HPDE6-E6E7 (cell line): ENCODE measurements around the gene KLHL35.

ENCODE experiments used
- DNase-seq: peaks from one replicate; pipeline ENCODE4 v3.0.0; 2011; ENCODE audit warnings: missing footprints; ENCODE audit errors: extremely low spot score

KLHL35 gene

GRCh38 chr11:75469785-75470405 is 36.9 kb upstream of the KLHL35 start:
- DNase-seq, result no peak

GRCh38 chr11:75468534-75469340 is 35.7 kb upstream of the KLHL35 start:
- DNase-seq, result no peak

GRCh38 chr11:75467881-75468280 is 34.9 kb upstream of the KLHL35 start:
- no peak for DNase-seq

- no peak for DNase-seq
These were observed 34.3 kb upstream of the KLHL35 start for GRCh38 chr11:75467311-75467710.

GRCh38 chr11:75465701-75466531 is 32.9 kb upstream of the KLHL35 start:
- no peak for DNase-seq

- no peak for DNase-seq
These were observed 30.2 kb upstream of the KLHL35 start for GRCh38 chr11:75463106-75463774.

GRCh38 chr11:75462117-75462653 is 29.2 kb upstream of the KLHL35 start:
- no peak for DNase-seq

- no peak for DNase-seq
These were observed 28.1 kb upstream of the KLHL35 start for GRCh38 chr11:75461151-75461550.

GRCh38 chr11:75456596-75457183 is 23.7 kb upstream of the KLHL35 start:
- no peak for DNase-seq

GRCh38 chr11:75454987-75455386 is 22.0 kb upstream of the KLHL35 start:
- DNase-seq, result no peak

- no peak for DNase-seq
These were observed 21.1 kb upstream of the KLHL35 start for GRCh38 chr11:75453916-75454655.

- no peak for DNase-seq
These were observed 18.1 kb upstream of the KLHL35 start for GRCh38 chr11:75450826-75451821.

- no peak for DNase-seq
These were observed 17.2 kb upstream of the KLHL35 start for GRCh38 chr11:75450236-75450635.

- DNase-seq, result no peak
These were observed 16.8 kb upstream of the KLHL35 start for GRCh38 chr11:75449776-75450175.

GRCh38 chr11:75449271-75449670 is 16.3 kb upstream of the KLHL35 start:
- DNase-seq, result no peak

GRCh38 chr11:75447415-75447814 is 14.4 kb upstream of the KLHL35 start:
- no peak for DNase-seq

GRCh38 chr11:75445315-75445953 is 12.4 kb upstream of the KLHL35 start:
- peak; percentile 52 for DNase-seq

GRCh38 chr11:75443043-75443442 is 10.0 kb upstream of the KLHL35 start:
- DNase-seq, result no peak
